HAP-1 (cell line): Measurements from ENCODE around the gene PRXL2B.
"Not testable (repeated sequence)": the region's sequence is repeated elsewhere in the genome, so short reads cannot be mapped to it uniquely, and the experiment has no call there.

ENCODE experiments used
- DNase-seq, 2 experiments: peaks; one replicate each; pipeline ENCODE4 v3.0.0-alpha.2; 2016 to 2020; ENCODE audit warnings: low spot score in 2 of 2
- H3K27me3 ChIP-seq: fragments of 250-450 bp; sonication (Bioruptor Pico); 2 replicates; pipeline ENCODE4 v1.5.1; 2020; ENCODE audit warnings: low read depth, mild to moderate bottlenecking, moderate library complexity
- H3K36me3 ChIP-seq: fragments of 250-450 bp; sonication (Bioruptor Pico); replicated peaks from 2 replicates; pipeline ENCODE4 v1.5.1; 2020; ENCODE audit warnings: mild to moderate bottlenecking
- H3K4me1 ChIP-seq: fragments of 250-450 bp; sonication (Bioruptor Pico); 2 replicates; pipeline ENCODE4 v1.5.1; 2020; ENCODE audit warnings: mild to moderate bottlenecking
- H3K4me3 ChIP-seq: fragments of 250-450 bp; sonication (Bioruptor Pico); 2 replicates; pipeline ENCODE4 v1.5.1; 2020; ENCODE audit warnings: mild to moderate bottlenecking, moderate library complexity
- H3K9me3 ChIP-seq: fragments of 250-450 bp; sonication (Bioruptor Pico); 2 replicates; pipeline ENCODE4 v1.5.1; 2020; ENCODE audit warnings: mild to moderate bottlenecking, moderate library complexity
- in situ Hi-C: fragments of 300-500 bp; cut with MboI; formaldehyde crosslinking; loops from 3 replicates; pipeline ENCODE4 v1.14.3; 2020; ENCODE audit warnings: low sequenced_read_pairs, inconsistent platforms, mixed read lengths

PRXL2B gene

GRCh38 chr1:2577565-2578075 is 9.0 kb upstream of the PRXL2B start:
- H3K9me3 ChIP-seq, DNase-seq, H3K4me3 ChIP-seq, in situ Hi-C loops, H3K4me1 ChIP-seq, H3K36me3 ChIP-seq: not testable (repeated sequence)
- H3K27me3 ChIP-seq = peaks cover 17% of the 10 kb centered on the region

- no peaks in the 10 kb centered on the region for H3K4me1 ChIP-seq
- DNase-seq = no peak
- H3K9me3 ChIP-seq = 0 out of 2 replicates have a peak, but pooled peaks cover 3% of the 10 kb centered on the region
- H3K4me3 ChIP-seq = no peak overlapping the region
- H3K36me3 ChIP-seq = no peaks in the 10 kb centered on the region
- in situ Hi-C loops = no loop called here
- peaks cover 16% of the 10 kb centered on the region for H3K27me3 ChIP-seq
These were observed 7.8 kb upstream of the PRXL2B start for GRCh38 chr1:2578758-2579118.

DNA sequence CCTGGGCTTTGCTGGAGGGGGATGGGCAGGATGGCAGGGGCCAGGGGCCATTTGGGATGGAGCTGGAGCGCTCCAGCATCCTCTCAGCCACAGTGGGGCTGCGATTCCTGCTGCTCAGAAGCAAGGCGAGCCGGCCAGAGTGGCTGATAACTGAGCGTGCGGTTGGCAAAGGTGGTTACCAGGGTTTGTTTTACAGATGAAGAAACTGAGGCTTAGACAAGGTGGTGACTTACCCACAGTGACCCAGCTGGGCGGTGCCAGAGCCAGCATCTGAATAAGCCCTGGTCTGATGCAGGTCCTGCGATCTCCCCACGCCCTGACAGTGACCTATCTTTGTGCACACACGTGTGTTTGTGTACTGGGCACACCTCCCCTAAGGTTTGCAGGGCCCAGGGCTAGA is 5.9 kb upstream of the PRXL2B start:
- in situ Hi-C loops = loop anchor here (10.0 kb wide), 1 partner anchor 166 kb away; the partner anchor contains the start of gene PEX10
- no peaks in the 10 kb centered on the region for H3K9me3 ChIP-seq
- no peaks in the 10 kb centered on the region for H3K4me1 ChIP-seq
- no peaks in the 10 kb centered on the region for H3K36me3 ChIP-seq
- no peak for DNase-seq
- H3K4me3 ChIP-seq = no peak overlapping the region
- peaks cover 11% of the 10 kb centered on the region; the same call in 1 of the 2 replicates for H3K27me3 ChIP-seq

GRCh38 chr1:2582391-2582790 is 4.2 kb upstream of the PRXL2B start:
- Histone ChIP-seq H3K4me1 (peaks cover under 1% of the 10 kb centered on the region; the same call in 1 of the 2 replicates), H3K27me3 (peaks cover 11% of the 10 kb centered on the region; the same call in 1 of the 2 replicates), H3K4me3 (no peak overlapping the region), H3K36me3 (no peaks in the 10 kb centered on the region), H3K9me3 (no peaks in the 10 kb centered on the region)
- in situ Hi-C loops = loop anchor here (10.0 kb wide), 1 partner anchor 168 kb away; the partner anchor contains the start of gene PEX10
- DNase-seq = no peak

DNA sequence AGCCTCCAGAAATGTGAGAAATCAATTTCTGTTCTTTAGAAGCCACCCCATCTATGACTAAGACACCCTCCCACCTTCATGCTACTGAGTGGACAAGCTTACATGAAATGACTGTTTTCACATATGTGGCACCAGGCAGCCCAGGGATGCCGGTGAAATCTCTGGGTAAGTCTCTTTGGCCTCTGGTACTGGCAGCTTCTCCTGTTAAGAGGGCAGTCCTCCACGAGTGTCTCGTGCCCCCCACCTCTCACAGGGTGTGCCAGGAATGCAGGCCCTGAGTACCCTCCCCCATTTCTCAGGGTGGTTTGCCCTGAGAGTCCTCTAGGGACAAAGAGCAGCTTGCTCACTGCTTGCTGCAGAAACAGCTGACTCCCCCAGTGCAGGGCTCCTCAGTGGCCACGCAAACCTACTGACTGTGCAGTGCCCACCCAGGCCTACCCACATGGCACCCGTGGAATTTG is 3.2 kb upstream of the PRXL2B start:
- in situ Hi-C loops = loop anchor here (10.0 kb wide), 1 partner anchor 169 kb away; the partner anchor contains the start of gene PEX10
- Histone ChIP-seq H3K27me3 (peaks cover 11% of the 10 kb centered on the region; the same call in 1 of the 2 replicates), H3K4me3 (no peak overlapping the region), H3K36me3 (no peaks in the 10 kb centered on the region), H3K9me3 (no peaks in the 10 kb centered on the region), H3K4me1 (peaks cover 2% of the 10 kb centered on the region; the same call in 1 of the 2 replicates)
- DNase-seq = no peak

DNA sequence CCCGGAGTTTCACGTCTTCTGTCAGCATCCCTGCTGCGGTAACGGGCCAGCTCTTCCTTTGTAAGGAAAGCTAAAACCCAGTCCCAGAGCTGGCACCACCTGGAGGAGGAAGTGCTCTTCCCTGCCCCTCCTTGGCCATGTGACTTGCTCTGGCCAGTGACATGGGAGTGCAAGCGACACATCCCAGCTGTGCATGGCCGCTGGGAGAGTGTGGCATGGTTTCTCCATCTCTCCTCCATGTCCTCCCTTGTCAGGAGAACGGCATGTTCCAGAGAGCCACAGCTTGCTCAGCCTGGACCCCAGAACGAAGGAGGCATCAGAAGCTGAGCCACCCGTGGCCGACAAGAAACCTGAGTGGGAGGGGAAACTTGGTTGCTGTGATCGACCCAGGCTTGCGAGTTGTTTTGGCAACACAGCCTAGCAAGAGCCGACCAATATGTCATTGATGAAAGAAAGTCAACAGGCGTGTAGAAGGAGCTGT is 2.7 kb upstream of the PRXL2B start:
- no peaks in the 10 kb centered on the region for H3K36me3 ChIP-seq
- H3K4me1 ChIP-seq = peaks cover 2% of the 10 kb centered on the region; the same call in 1 of the 2 replicates
- peaks cover 11% of the 10 kb centered on the region; the same call in 1 of the 2 replicates for H3K27me3 ChIP-seq
- no peaks in the 10 kb centered on the region for H3K9me3 ChIP-seq
- H3K4me3 ChIP-seq = no peak overlapping the region
- no peak for DNase-seq
- in situ Hi-C loops = loop anchor here (10.0 kb wide), 1 partner anchor 169 kb away; the partner anchor contains the start of gene PEX10

GRCh38 chr1:2584686-2585317 is 1.8 kb upstream of the PRXL2B start:
- Histone ChIP-seq H3K27me3 (peaks cover 11% of the 10 kb centered on the region; the same call in 1 of the 2 replicates), H3K4me1 (peaks cover 2% of the 10 kb centered on the region; the same call in 1 of the 2 replicates)
- in situ Hi-C loops = loop anchor here (10.0 kb wide), 1 partner anchor 170 kb away; the partner anchor contains the start of gene PEX10

DNA sequence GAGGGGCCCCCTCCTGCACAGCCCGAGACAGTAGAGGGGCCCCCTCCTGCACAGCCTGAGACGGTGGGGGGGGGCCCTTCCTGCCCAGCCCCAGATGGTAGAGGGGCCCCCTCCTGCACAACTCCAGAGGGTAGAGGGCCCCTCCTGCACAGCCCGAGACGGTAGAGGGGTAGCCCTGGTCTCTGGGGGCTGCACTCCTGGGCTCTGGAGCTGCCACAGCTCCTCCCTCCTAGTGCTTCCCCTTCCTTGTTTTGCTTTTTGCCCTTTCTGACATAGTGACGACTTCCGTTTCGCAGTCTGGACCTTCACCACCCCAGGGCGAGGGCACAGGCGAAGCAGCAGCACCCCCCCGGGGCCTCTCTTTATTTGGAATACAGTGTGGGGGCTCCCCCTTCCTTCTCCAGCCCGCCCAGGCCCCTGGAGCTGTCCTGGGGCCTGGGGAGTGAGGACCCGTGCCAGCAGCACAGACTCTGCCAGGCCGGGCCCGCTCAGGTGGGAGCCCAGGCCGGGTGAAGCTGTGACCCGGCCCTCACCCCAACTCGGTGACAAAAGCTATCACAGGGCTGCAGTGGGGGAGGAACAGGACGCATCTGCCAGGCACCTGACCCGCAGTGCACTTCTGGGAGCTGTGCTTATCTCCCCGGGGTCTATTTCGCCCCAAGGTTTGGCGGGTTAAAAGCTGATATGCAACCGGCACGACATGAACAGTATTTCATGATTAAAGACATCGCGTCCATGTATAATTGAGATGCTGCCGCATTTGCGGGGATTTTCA is 1.1 kb upstream of the PRXL2B start:
- in situ Hi-C loops = loop anchor here (10.0 kb wide), 1 partner anchor 171 kb away; the partner anchor contains the start of gene PEX10

More at GRCh38 chr1:2584686-2585317, 1.8 kb upstream of the PRXL2B start:
- H3K4me3 ChIP-seq = peak overlapping the region; percentile 65
- no peak for DNase-seq
- no peaks in the 10 kb centered on the region for H3K36me3 ChIP-seq
- no peaks in the 10 kb centered on the region for H3K9me3 ChIP-seq

GRCh38 chr1:2587071-2587859 is 688 bp downstream of the PRXL2B start:
- Histone ChIP-seq H3K4me1 (peaks cover 2% of the 10 kb centered on the region; the same call in 1 of the 2 replicates), H3K27me3 (peaks cover 5% of the 10 kb centered on the region; the same call in 1 of the 2 replicates), H3K36me3 (no peaks in the 10 kb centered on the region), H3K4me3 (peak overlapping the region; percentile 65), H3K9me3 (no peaks in the 10 kb centered on the region)
- in situ Hi-C loops = loop anchor here (10.0 kb wide), 1 partner anchor 172 kb away; the partner anchor contains the start of gene PEX10
- DNase-seq = no peak

More for the DNA sequence above, 1.1 kb upstream of the PRXL2B start:
- H3K4me1 ChIP-seq = peaks cover 2% of the 10 kb centered on the region; the same call in 1 of the 2 replicates
- DNase-seq = peak; percentile 23 to 43
- H3K4me3 ChIP-seq = peak overlapping the region; percentile 65
- H3K36me3 ChIP-seq = no peaks in the 10 kb centered on the region
- H3K27me3 ChIP-seq = peaks cover 10% of the 10 kb centered on the region; the same call in 1 of the 2 replicates
- H3K9me3 ChIP-seq = no peaks in the 10 kb centered on the region

GRCh38 chr1:2587860-2588571 is 1.4 kb downstream of the PRXL2B start:
- Histone ChIP-seq H3K9me3 (no peaks in the 10 kb centered on the region), H3K27me3 (no peaks in the 10 kb centered on the region), H3K36me3 (no peaks in the 10 kb centered on the region), H3K4me1 (peaks cover 2% of the 10 kb centered on the region; the same call in 1 of the 2 replicates), H3K4me3 (peak overlapping the region; percentile 65)
- in situ Hi-C loops = loop anchor here (10.0 kb wide), 1 partner anchor 173 kb away; the partner anchor contains the start of gene PEX10
- DNase-seq = no peak

DNA sequence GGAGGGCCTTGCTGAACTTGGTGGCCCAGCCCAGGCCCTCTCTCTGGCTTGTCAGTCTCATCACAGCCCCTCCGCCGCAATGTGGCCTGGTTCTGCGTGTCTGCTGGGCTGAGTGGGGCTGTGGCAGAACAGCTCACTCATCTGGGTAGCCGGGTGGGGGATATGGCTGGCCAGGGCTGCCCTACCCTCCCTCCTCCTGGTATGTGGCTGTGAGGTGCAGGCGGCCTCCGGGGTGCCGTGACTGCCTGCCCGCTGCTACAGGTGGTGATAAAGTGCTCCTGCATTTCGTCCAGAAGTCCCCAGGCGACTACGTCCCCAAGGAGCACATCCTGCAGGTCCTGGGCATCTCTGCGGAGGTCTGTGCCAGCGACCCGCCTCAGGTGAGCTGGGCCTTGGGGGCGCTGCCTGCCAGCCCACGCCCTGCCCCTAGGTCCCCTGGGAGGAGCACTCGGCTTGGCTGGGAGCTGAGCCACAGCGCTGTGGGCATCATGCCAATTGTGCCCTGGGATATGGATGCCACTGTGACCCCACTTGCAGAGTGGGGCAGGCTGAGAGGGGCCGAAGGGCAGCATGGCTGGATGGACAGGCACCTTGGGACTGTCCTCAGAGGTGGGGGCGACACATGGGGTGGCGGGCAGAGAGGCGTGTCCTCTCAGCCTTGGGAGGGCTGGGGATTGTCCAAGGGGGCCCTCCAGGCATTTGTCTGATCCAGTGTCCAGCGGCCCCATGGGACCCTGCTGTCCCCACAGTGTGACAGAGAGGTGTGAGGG is 2.3 kb downstream of the PRXL2B start:
- no peak for DNase-seq
- in situ Hi-C loops = loop anchor here (10.0 kb wide), 1 partner anchor 174 kb away; the partner anchor contains the start of gene PEX10
- H3K9me3 ChIP-seq = no peaks in the 10 kb centered on the region
- H3K27me3 ChIP-seq = peaks cover 1% of the 10 kb centered on the region; the same call in 1 of the 2 replicates
- no peak overlapping the region for H3K4me3 ChIP-seq
- peaks cover 2% of the 10 kb centered on the region; the same call in 1 of the 2 replicates for H3K4me1 ChIP-seq
- H3K36me3 ChIP-seq = no peaks in the 10 kb centered on the region
